ENCODE measurements around the gene STK32C.

Gene STK32C

GRCh38 chr10:132172091-132173066, 135.4 kb downstream of the STK32C start:
- DNase-seq (ENCODE audit: insufficient read length, low spot score) (no peak), FAIRE-seq (no peak)
- TF ChIP-seq POLR2A (IDR thresholded peaks at IDR 0.05; ENCODE audit: low read depth, low read length) = no peak

GRCh38 chr10:132170561-132171361, 137.0 kb downstream of the STK32C start:
- TF ChIP-seq POLR2A (IDR thresholded peaks at IDR 0.05; ENCODE audit: low read depth, low read length) = no peak
- no peak for DNase-seq (ENCODE audit: insufficient read length, low spot score)
- FAIRE-seq = no peak

GRCh38 chr10:132169766-132170560, 137.8 kb downstream of the STK32C start:
- TF ChIP-seq POLR2A (IDR thresholded peaks at IDR 0.05; ENCODE audit: low read depth, low read length) = no peak
- FAIRE-seq = no peak
- no peak for DNase-seq (ENCODE audit: insufficient read length, low spot score)

- no peak for TF ChIP-seq POLR2A (IDR thresholded peaks at IDR 0.05; ENCODE audit: low read depth, low read length)
- DNase-seq (ENCODE audit: insufficient read length, low spot score) (no peak), FAIRE-seq (no peak)
These were observed 138.6 kb downstream of the STK32C start for GRCh38 chr10:132169031-132169765.

- FAIRE-seq (no peak), DNase-seq (ENCODE audit: insufficient read length, low spot score) (no peak)
- TF ChIP-seq POLR2A (IDR thresholded peaks at IDR 0.05; ENCODE audit: low read depth, low read length) = no peak
These were observed 139.1 kb downstream of the STK32C start for GRCh38 chr10:132168571-132169030.

GRCh38 chr10:132167976-132168375, 139.8 kb downstream of the STK32C start:
- TF ChIP-seq POLR2A (IDR thresholded peaks at IDR 0.05; ENCODE audit: low read depth, low read length) = no peak
- DNase-seq (ENCODE audit: insufficient read length, low spot score) = no peak
- no peak for FAIRE-seq

GRCh38 chr10:132167041-132167674, 140.6 kb downstream of the STK32C start:
- no peak for DNase-seq (ENCODE audit: insufficient read length, low spot score)
- FAIRE-seq = no peak
- no peak for TF ChIP-seq POLR2A (IDR thresholded peaks at IDR 0.05; ENCODE audit: low read depth, low read length)

GRCh38 chr10:132166216-132166950, 141.4 kb downstream of the STK32C start:
- no peak for TF ChIP-seq POLR2A (IDR thresholded peaks at IDR 0.05; ENCODE audit: low read depth, low read length)
- no peak for DNase-seq (ENCODE audit: insufficient read length, low spot score)
- no peak for FAIRE-seq

- FAIRE-seq (no peak), DNase-seq (ENCODE audit: insufficient read length, low spot score) (no peak)
- no peak for TF ChIP-seq POLR2A (IDR thresholded peaks at IDR 0.05; ENCODE audit: low read depth, low read length)
These were observed 142.3 kb downstream of the STK32C start for GRCh38 chr10:132165416-132165980.

- no peak for TF ChIP-seq POLR2A (IDR thresholded peaks at IDR 0.05; ENCODE audit: low read depth, low read length)
- no peak for FAIRE-seq
- no peak for DNase-seq (ENCODE audit: insufficient read length, low spot score)
These were observed 142.9 kb downstream of the STK32C start for GRCh38 chr10:132164761-132165278.

GRCh38 chr10:132163826-132164515, 143.8 kb downstream of the STK32C start:
- TF ChIP-seq POLR2A (IDR thresholded peaks at IDR 0.05; ENCODE audit: low read depth, low read length) = no peak
- no peak for FAIRE-seq
- DNase-seq (ENCODE audit: insufficient read length, low spot score) = no peak
